Smooth muscle cell (in vitro differentiated cells): ENCODE results near the gene RPAIN. TPM values are rescaled to one million over a fixed set of nuclear protein-coding genes. Genes with fewer than 3 reads are reported as not detected.
A peak's percentile ranks its signal among the peaks of the same experiment; 100 is the strongest.

Source experiments
- DNase-seq: peaks from one replicate; lab custom pipeline; 2025; ENCODE audit not compliant: unreplicated experiment; lab: John Stamatoyannopoulos, UW
- H2AFZ ChIP-seq: fragments of 200-600 bp; sonication (generic); 2 replicates; pipeline ENCODE4 v1.6.0; 2016; ENCODE audit warnings: antibody characterized with exemption, low read depth, mild to moderate bottlenecking
- H3F3A ChIP-seq: fragments of 200-600 bp; sonication (generic); 2 replicates; pipeline ENCODE4 v1.6.0; 2017; ENCODE audit warnings: antibody characterized with exemption, low read depth
- H3K27ac ChIP-seq: fragments of 200-600 bp; sonication (generic); 2 replicates; pipeline ENCODE4 v1.5.1; 2016; ENCODE audit warnings: low read depth, mild to moderate bottlenecking
- H3K27me3 ChIP-seq: fragments of 200-600 bp; sonication (generic); 2 replicates; pipeline ENCODE4 v1.6.1; 2016; ENCODE audit warnings: low read depth, mild to moderate bottlenecking
- H3K36me3 ChIP-seq: fragments of 200-600 bp; sonication (generic); 2 replicates; pipeline ENCODE4 v1.5.1; 2016; ENCODE audit warnings: low read depth
- H3K4me1 ChIP-seq: fragments of 200-600 bp; sonication (generic); 2 replicates; pipeline ENCODE4 v1.5.1; 2016; ENCODE audit warnings: low read depth
- H3K4me2 ChIP-seq: fragments of 200-600 bp; sonication (generic); 2 replicates; pipeline ENCODE4 v1.6.0; 2016; ENCODE audit warnings: mild to moderate bottlenecking
- H3K4me3 ChIP-seq: fragments of 200-600 bp; sonication (generic); 2 replicates; pipeline ENCODE4 v1.5.1; 2016; ENCODE audit warnings: mild to moderate bottlenecking
- H3K79me2 ChIP-seq: fragments of 200-600 bp; sonication (generic); 2 replicates; pipeline ENCODE4 v1.6.0; 2016; ENCODE audit warnings: low read depth, mild to moderate bottlenecking
- H3K9ac ChIP-seq: fragments of 200-600 bp; sonication (generic); 2 replicates; pipeline ENCODE4 v1.6.0; 2016; ENCODE audit warnings: low read depth
- H3K9me3 ChIP-seq: fragments of 200-600 bp; sonication (generic); replicated peaks from 2 replicates; pipeline ENCODE4 v1.5.1; 2016; ENCODE audit warnings: low read depth
- H4K20me1 ChIP-seq: fragments of 200-600 bp; sonication (generic); 2 replicates; pipeline ENCODE4 v1.6.0; 2016; ENCODE audit warnings: low read depth
- CTCF ChIP-seq: fragments of 200-600 bp; sonication (generic); IDR thresholded peaks from 2 replicates; pipeline ENCODE4 v1.5.1; 2017; ENCODE audit warnings: borderline replicate concordance, mild to moderate bottlenecking, antibody characterized with exemption; ENCODE audit not compliant: insufficient read depth, poor library complexity, severe bottlenecking
- WGBS: methylation state at CpG from one replicate; pipeline ENCODE4 v1.1.7; 2016; ENCODE audit warnings: low lambda C conversion rate; 5-methylcytosine and 5-hydroxymethylcytosine counted together
- polyA plus RNA-seq: library from polyadenylated mRNA; unstranded; fragments of >200 nt; fragmentation: Nextera tagmentation; extraction: Ambion mirVana; gene quantifications from 2 replicates; pipeline ENCODE4 v1.2.1, GENCODE V29; 2016
- total RNA-seq: library from RNA; depleted of rRNA; stranded (reverse); fragments of >200 nt; gene quantifications from 2 replicates; pipeline ENCODE4 v1.2.3, GENCODE V29; 2014

RPAIN gene
- total and polyA plus RNA-seq, 2 experiments from 2014 or later = 28.8 to 56.0 TPM

- peaks cover 53% of the 10 kb centered on the region for H3K36me3 ChIP-seq
- 98% methylated on average over 4 of the region's 4 CpGs for WGBS
Measured at GRCh38 chr17:5405400-5405799, 14.6 kb upstream of the RPAIN start.

GRCh38 chr17:5408186-5408585 is 11.8 kb upstream of the RPAIN start:
- no peak overlapping the region for H3K27ac ChIP-seq
- H3K4me1 ChIP-seq = peaks cover under 1% of the 10 kb centered on the region
- H3K79me2 ChIP-seq = peaks cover 10% of the 10 kb centered on the region
- no peak overlapping the region for H3K4me2 ChIP-seq
- no peak overlapping the region for H3K4me3 ChIP-seq
- no peaks in the 10 kb centered on the region for H3F3A ChIP-seq
- DNase-seq = no peak
- no peaks in the 10 kb centered on the region for H3K27me3 ChIP-seq
- no peak for TF ChIP-seq CTCF
- H3K9me3 ChIP-seq = no peaks in the 10 kb centered on the region
- H4K20me1 ChIP-seq = peaks cover 14% of the 10 kb centered on the region
- 86% methylated on average over 5 of the region's 5 CpGs for WGBS
- no peak overlapping the region for H2AFZ ChIP-seq
- H3K9ac ChIP-seq = no peak overlapping the region
- peaks cover 44% of the 10 kb centered on the region for H3K36me3 ChIP-seq

More at GRCh38 chr17:5405400-5405799, 14.6 kb upstream of the RPAIN start:
- Histone ChIP-seq H3K79me2 (no peaks in the 10 kb centered on the region), H3K27me3 (no peaks in the 10 kb centered on the region), H3K4me2 (no peak overlapping the region), H3K9me3 (no peaks in the 10 kb centered on the region), H4K20me1 (peaks cover 4% of the 10 kb centered on the region), H3K9ac (no peak overlapping the region), H3F3A (no peaks in the 10 kb centered on the region), H3K4me3 (no peak overlapping the region), H3K27ac (no peak overlapping the region), H2AFZ (no peak overlapping the region), H3K4me1 (no peaks in the 10 kb centered on the region)
- no peak for TF ChIP-seq CTCF
- no peak for DNase-seq

GRCh38 chr17:5410594-5411272 is 9.2 kb upstream of the RPAIN start:
- no peak overlapping the region for H3K4me3 ChIP-seq
- H4K20me1 ChIP-seq = peaks cover 23% of the 10 kb centered on the region
- H2AFZ ChIP-seq = no peak overlapping the region
- peaks cover 14% of the 10 kb centered on the region for H3K79me2 ChIP-seq
- peaks cover 36% of the 10 kb centered on the region for H3K36me3 ChIP-seq
- H3K27me3 ChIP-seq = no peaks in the 10 kb centered on the region
- no peak overlapping the region for H3K4me2 ChIP-seq
- DNase-seq = no peak
- no peak for TF ChIP-seq CTCF
- H3K9ac ChIP-seq = no peak overlapping the region
- no peak overlapping the region for H3K27ac ChIP-seq
- H3K4me1 ChIP-seq = peaks cover 4% of the 10 kb centered on the region
- H3F3A ChIP-seq = peaks cover 7% of the 10 kb centered on the region
- WGBS = 97% methylated on average over 7 of the region's 7 CpGs
- no peaks in the 10 kb centered on the region for H3K9me3 ChIP-seq

- TF ChIP-seq CTCF = no peak
- H3K27ac ChIP-seq = peak overlapping the region; percentile 87
- H3K4me2 ChIP-seq = peak overlapping the region; percentile 61
- peaks cover 7% of the 10 kb centered on the region for H3F3A ChIP-seq
- H3K79me2 ChIP-seq = peaks cover 35% of the 10 kb centered on the region
- 10% methylated on average over 4 of the region's 4 CpGs for WGBS
- H3K9me3 ChIP-seq = no peaks in the 10 kb centered on the region
- H3K4me1 ChIP-seq = peaks cover 11% of the 10 kb centered on the region
- H3K27me3 ChIP-seq = no peaks in the 10 kb centered on the region
- no peak overlapping the region for H3K4me3 ChIP-seq
- no peak overlapping the region for H2AFZ ChIP-seq
- DNase-seq = no peak
- H4K20me1 ChIP-seq = peaks cover 24% of the 10 kb centered on the region
- H3K9ac ChIP-seq = peak overlapping the region; percentile 59
- peaks cover 19% of the 10 kb centered on the region for H3K36me3 ChIP-seq
Measured at GRCh38 chr17:5413682-5414081, 6.3 kb upstream of the RPAIN start.
